Thoracic aorta (tissue), 2 donors: ENCODE measurements around the gene ZMIZ1. TPM values are rescaled to one million over a fixed set of nuclear protein-coding genes. Genes with fewer than 3 reads are reported as not detected.

ENCODE experiments used
- ATAC-seq: fragments of 150-250 bp; one replicate; pipeline ENCODE4 v1.8.0; 2017; ENCODE audit warnings: low read depth; ENCODE audit not compliant: insufficient number of reproducible peaks, low FRiP score
- DNase-seq: peaks from one replicate; pipeline ENCODE4 v3.0.0-alpha.2; 2020; ENCODE audit warnings: low spot score
- H3K27ac ChIP-seq, 2 donors: fragments of 200-600 bp; sonication (generic); 1 replicate in 1 of 2; 2 replicates in 1 of 2; pipeline ENCODE4 v1.5.1; 2016; ENCODE audit warnings: mild to moderate bottlenecking in 2 of 2, moderate library complexity in 2 of 2
- H3K27me3 ChIP-seq: fragments of 200-600 bp; sonication (generic); replicated peaks from 2 replicates; pipeline ENCODE4 v1.6.0; 2016; ENCODE audit warnings: mild to moderate bottlenecking; ENCODE audit not compliant: insufficient read depth
- H3K36me3 ChIP-seq: fragments of 200-600 bp; sonication (generic); one replicate; pipeline ENCODE4 v1.5.1; 2016
- H3K4me1 ChIP-seq, 2 donors: fragments of 200-600 bp; sonication (generic); 1 replicate in 1 of 2; 2 replicates in 1 of 2; pipeline versions ENCODE4 v1.5.1 to v1.6.0; 2016; ENCODE audit warnings: low read depth in 2 of 2, mild to moderate bottlenecking in 1 of 2; ENCODE audit not compliant: control insufficient read depth in 1 of 2
- H3K4me3 ChIP-seq: fragments of 200-600 bp; sonication (generic); 2 replicates; pipeline ENCODE4 v1.5.1; 2016; ENCODE audit warnings: mild to moderate bottlenecking
- H3K9me3 ChIP-seq: fragments of 200-600 bp; sonication (generic); 2 replicates; pipeline ENCODE4 v1.5.1; 2016
- total RNA-seq, 2 donors: library from RNA; depleted of rRNA; stranded (reverse); fragments of >200 nt; gene quantifications; one replicate each; pipeline versions ENCODE4 v1.1.0 to v1.2.3, GENCODE V29; 2016
- TF ChIP-seq, protein P1 (sequence below): fragments of 200-600 bp; sonication (generic); IDR thresholded peaks from one replicate; pipeline ENCODE4 v1.5.1; 2019; ENCODE audit warnings: antibody characterized with exemption

ZMIZ1 gene
- total RNA-seq, 2 donors from 2014 or later, result 57.8 to 81.6 TPM

DNA sequence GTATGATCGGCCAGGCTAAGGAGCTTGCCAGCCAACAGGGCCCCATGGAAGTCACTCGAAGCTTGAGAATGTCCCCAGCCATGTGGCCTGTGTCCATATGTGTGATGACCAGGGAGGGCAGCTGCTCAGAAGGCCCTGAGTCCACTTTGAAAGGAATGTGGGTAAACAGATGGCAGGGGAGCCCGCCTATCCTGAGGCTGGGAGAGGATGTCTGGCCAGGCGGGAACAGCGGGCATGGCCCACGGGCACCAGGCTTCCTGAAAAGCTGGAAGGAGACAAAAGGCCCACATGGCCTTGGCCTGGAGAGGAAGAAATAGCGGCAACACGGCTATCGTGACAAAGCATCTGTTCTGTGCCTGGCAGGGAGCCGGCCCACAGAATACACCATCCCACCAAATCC, 140.6 kb downstream of the ZMIZ1 start:
- H3K27ac ChIP-seq, result no peak overlapping the region
- no peaks in the 10 kb centered on the region for H3K27me3 ChIP-seq
- H3K36me3 ChIP-seq, result peaks cover 44% of the 10 kb centered on the region
- no peak for ATAC-seq
- H3K9me3 ChIP-seq, result no peaks in the 10 kb centered on the region
- TF ChIP-seq, protein P1, sequence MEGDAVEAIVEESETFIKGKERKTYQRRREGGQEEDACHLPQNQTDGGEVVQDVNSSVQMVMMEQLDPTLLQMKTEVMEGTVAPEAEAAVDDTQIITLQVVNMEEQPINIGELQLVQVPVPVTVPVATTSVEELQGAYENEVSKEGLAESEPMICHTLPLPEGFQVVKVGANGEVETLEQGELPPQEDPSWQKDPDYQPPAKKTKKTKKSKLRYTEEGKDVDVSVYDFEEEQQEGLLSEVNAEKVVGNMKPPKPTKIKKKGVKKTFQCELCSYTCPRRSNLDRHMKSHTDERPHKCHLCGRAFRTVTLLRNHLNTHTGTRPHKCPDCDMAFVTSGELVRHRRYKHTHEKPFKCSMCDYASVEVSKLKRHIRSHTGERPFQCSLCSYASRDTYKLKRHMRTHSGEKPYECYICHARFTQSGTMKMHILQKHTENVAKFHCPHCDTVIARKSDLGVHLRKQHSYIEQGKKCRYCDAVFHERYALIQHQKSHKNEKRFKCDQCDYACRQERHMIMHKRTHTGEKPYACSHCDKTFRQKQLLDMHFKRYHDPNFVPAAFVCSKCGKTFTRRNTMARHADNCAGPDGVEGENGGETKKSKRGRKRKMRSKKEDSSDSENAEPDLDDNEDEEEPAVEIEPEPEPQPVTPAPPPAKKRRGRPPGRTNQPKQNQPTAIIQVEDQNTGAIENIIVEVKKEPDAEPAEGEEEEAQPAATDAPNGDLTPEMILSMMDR, result no peak
- no peak for DNase-seq
- no peaks in the 10 kb centered on the region for H3K4me1 ChIP-seq
- H3K4me3 ChIP-seq, result no peak overlapping the region

DNA sequence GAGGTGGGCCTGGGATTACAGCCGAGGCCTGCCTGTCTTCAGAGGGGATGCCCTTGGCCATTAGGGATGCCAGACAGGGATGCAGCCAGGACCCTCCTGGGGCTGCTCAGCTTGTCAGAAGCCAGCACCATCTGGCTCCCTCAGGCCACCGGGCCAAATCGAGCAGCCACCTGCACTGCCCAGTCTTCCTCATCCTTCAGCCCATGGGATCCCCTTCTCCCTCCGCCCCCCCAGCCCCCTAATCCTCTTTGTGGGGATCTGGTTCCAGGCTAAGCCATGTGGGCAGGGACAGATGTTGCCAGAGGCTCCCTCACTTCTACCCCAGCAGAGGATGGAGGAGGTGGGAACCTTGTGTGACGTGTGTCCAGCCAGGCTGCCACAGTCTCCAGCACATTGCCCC, 141.1 kb downstream of the ZMIZ1 start:
- peaks cover 41% of the 10 kb centered on the region for H3K36me3 ChIP-seq
- no peaks in the 10 kb centered on the region for H3K9me3 ChIP-seq
- DNase-seq (no peak), ATAC-seq (no peak)
- H3K4me1 ChIP-seq, result no peaks in the 10 kb centered on the region
- H3K27me3 ChIP-seq, result no peaks in the 10 kb centered on the region
- no peak overlapping the region for H3K27ac ChIP-seq
- TF ChIP-seq, protein P1, result no peak
- H3K4me3 ChIP-seq, result no peak overlapping the region

DNA sequence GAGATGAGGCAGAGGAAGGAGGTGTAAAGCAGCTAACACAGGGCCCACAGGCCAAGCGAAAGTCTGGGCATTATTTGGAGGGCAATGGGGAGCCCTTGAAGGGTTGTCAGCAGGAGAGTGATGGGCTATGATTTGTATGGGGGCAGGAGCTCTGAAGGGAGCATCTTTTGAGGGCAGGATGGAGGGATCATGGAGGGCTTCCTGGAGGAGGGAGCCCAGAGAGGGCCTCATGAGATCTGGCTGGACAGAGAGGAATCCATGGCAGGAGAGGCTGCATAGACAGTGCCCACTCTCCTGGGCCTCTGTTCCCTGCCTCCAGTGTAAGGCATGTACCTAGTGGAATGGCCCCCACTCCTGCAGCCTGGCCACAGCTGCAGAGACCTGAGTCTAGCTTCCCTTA, 141.9 kb downstream of the ZMIZ1 start:
- no peak overlapping the region for H3K4me3 ChIP-seq
- ATAC-seq (no peak), DNase-seq (no peak)
- TF ChIP-seq, protein P1, result no peak
- no peak overlapping the region for H3K27ac ChIP-seq
- no peaks in the 10 kb centered on the region for H3K9me3 ChIP-seq
- no peaks in the 10 kb centered on the region for H3K4me1 ChIP-seq
- peaks cover 45% of the 10 kb centered on the region for H3K36me3 ChIP-seq
- no peaks in the 10 kb centered on the region for H3K27me3 ChIP-seq

DNA sequence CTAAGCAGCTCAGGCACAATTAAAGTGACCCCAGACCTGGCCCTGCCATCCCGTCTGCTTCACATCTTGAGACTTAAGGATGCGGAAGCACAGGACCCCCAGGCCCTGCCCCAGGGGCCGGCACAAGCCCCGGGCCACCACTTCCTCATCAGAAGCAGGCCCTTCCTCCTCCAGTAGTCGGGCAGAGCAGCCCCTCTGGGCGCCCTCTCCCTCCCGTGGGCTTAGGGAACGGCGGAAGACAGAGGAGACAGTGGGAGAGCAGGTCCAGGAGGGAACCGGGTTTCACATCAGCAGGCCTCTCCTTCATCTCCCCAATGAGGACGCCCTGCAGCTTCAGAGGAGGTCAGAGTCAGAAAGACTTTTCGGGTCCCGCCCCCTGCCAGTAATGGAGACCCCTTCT, 142.8 kb downstream of the ZMIZ1 start:
- H3K36me3 ChIP-seq, result peaks cover 49% of the 10 kb centered on the region
- ATAC-seq, result no peak
- H3K4me3 ChIP-seq, result no peak overlapping the region
- no peaks in the 10 kb centered on the region for H3K4me1 ChIP-seq
- H3K27ac ChIP-seq, result no peak overlapping the region
- no peak for DNase-seq
- TF ChIP-seq, protein P1, result no peak
- H3K9me3 ChIP-seq, result no peaks in the 10 kb centered on the region
- no peaks in the 10 kb centered on the region for H3K27me3 ChIP-seq

DNA sequence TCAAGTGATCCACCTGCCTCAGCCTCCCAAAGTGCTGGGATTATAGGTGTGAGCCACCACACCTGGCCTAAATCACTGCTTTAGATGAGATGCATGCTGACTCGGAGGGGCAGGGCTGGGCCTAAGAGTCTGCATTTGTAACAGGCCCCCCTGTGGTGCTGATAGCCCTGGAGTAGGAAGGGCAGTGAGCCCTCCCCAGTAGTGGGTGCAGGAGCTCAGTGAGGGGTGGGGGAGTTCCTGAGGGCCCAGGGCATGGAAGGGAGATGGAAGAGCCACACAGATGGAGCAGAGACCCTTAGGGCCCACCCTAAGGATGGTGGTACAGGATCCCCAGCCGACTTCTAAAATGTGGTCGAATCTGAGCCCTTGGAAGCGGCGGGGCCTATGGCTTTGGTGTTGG, 146.8 kb downstream of the ZMIZ1 start:
- DNase-seq (no peak), ATAC-seq (no peak)
- H3K27me3 ChIP-seq, result no peaks in the 10 kb centered on the region
- H3K27ac ChIP-seq, result no peak overlapping the region
- peaks cover 0 to 19% of the 10 kb centered on the region in 2 donors for H3K4me1 ChIP-seq
- no peak overlapping the region for H3K4me3 ChIP-seq
- TF ChIP-seq, protein P1, result no peak
- H3K9me3 ChIP-seq, result no peaks in the 10 kb centered on the region
- H3K36me3 ChIP-seq, result peaks cover 26% of the 10 kb centered on the region
